GM19324 (cell line): ENCODE data around the gene SNPH.

ENCODE experiments used
- ATAC-seq: cut with Tn5 transposase; IDR thresholded peaks from one replicate; pipeline ENCODE4 v1.9.1; 2021; ENCODE audit warnings: mild to moderate bottlenecking, moderate library complexity; ENCODE audit not compliant: unreplicated experiment, low FRiP score

Gene SNPH

DNA sequence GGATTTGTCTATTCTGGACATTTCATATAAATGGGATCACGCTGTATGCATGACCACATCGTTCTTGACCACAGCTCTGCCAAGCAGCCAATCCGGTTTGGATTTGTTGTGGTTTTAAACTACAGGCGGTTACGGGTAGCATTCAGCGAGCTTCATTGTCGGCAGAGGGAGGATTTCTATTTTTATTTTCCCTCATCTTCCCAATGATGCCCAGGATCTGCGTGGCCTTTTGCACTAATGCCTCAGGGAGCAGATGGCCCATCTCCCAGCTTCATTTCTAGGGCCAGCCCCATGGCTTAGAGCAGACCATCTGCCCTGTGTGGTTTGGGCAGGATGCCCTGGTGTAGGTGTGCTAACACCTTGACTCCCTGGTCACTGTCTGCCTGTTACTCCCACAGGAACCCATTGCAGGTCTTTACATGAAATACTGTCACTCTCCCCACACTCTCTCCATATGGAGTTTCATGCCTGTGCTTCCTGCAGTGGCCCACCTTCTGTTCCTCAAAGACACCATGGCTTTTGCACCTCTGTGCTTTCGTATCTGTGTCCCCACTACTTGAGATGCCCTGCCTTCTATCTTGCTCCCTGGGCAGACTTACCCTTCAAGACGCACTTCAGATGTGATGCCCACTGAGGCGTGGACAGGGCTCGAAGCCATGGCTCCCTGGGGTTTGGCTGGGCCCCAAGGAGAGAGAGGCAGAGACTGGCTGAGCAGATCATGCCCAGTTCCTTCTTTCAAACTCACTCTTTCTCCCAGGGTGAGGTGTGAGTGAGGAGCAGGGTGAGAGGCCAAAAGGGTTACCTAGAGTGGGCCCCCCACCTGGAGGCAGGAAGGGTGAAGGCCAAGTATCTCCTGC lies 36.8 kb downstream of the SNPH start:
- ATAC-seq: no peak

DNA sequence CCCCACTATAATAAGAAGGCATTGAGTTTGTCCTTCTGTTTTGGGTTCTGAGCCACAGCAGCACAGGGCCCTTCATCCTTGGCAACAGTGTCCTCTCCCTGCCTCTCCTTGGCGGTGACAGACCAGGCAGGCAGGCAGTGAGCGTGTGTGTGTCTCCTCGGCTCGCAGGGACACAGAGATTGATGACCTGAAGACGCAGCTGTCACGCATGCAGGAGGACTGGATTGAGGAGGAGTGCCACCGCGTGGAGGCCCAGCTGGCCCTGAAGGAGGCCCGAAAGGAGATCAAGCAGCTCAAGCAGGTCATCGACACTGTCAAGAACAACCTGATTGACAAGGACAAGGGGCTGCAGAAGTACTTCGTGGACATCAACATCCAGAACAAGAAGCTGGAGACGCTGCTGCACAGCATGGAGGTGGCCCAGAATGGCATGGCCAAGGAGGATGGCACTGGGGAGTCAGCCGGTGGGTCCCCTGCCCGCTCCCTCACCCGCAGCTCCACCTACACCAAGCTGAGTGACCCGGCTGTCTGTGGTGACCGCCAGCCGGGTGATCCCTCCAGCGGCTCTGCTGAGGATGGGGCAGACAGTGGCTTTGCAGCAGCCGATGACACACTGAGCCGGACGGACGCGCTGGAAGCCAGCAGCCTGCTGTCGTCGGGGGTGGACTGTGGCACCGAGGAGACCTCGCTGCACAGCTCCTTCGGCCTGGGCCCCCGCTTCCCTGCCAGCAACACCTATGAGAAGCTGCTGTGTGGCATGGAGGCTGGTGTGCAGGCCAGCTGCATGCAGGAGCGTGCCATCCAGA lies 38.8 kb downstream of the SNPH start:
- no peak for ATAC-seq

DNA sequence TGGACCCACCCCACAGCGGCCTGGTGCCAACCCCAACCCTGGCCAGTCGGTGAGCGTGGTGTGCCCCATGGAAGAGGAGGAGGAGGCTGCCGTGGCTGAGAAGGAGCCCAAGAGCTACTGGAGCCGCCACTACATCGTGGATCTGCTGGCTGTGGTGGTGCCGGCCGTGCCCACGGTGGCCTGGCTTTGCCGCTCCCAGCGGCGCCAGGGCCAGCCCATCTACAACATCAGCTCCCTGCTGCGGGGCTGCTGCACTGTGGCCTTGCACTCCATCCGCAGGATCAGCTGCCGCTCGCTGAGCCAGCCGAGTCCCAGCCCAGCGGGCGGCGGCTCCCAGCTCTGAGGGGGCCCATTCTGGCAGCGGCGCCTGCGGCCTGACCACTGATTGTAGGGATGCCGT lies 39.6 kb downstream of the SNPH start:
- ATAC-seq: no peak

DNA sequence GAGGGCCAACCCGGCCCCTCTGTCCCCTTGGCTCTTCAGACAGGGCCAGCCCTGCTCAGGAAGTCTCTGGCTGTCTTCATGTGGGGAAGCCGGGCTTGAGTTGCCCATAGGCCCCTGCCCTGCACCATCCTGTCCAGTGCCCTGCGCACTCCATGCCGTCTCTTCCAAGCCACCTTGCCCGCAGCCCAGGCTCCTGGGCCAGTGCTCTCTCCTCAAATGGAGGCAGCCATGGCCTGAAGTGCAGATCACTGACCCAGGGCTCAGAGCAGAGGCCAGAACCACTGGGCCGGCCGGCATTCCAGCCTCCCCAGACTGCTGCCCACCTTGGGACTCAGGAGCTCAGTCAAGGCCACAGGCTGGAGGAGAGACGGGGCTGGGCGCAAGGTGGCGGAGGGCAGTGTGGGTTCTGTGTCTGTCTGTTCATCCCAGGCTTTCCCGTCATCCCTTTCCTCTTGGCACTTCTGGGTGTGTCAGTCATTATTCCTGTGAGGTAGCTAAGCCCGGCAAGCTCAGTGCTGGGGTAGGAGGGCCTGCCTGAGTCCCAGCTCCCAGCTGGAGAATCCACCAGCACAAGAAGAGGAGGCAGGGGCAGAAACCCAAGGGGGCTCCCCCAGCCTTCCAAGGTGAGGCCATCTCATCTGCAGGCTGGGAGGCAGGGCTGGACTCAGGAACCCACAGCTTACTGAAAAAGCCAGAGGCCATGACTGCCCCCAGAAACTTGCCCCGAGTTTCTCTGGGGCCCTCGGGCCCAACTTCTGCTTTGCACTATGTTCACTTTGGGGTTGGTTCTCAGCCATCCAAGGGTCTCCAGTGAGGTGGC lies 40.4 kb downstream of the SNPH start:
- ATAC-seq: no peak

DNA sequence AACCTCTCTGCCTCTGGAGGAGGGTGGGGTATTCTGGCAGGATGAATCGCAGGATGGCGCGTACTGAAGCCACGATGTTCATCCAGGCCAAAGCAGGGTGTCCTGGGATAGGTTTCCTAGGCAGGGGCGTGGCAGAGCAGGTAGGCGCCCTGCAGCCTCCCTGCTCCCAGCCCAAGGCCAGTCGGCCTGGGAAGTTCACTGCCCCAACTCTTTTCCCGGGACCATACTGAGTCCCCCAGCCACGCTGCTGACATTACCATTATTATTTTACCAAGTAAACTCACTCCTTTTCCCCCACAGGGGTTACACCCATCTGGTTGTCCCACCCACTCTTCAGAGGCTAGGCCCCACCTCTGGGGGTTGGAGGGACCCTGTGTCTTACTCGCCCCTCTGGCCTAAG lies 41.1 kb downstream of the SNPH start:
- no peak for ATAC-seq

DNA sequence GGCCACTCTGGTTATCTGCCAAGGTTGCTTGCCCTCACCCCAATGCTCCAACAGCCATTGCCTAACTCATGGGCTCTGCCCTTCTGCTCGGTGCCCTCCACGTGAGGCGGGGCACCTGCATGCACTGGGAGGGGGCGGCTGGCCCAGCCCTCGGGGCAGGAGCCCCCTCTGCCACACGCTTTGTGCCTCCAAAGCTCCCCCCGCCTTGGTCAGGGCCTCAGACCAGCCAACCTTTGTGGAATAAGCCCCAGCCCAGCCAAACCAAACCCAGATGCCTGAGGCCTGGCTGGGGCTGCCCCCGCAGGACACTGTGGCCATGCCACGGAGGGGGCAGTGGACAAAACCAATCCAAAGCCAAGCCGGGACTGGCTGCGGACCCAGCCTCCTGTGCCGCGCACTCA lies 41.5 kb downstream of the SNPH start:
- ATAC-seq: no peak

DNA sequence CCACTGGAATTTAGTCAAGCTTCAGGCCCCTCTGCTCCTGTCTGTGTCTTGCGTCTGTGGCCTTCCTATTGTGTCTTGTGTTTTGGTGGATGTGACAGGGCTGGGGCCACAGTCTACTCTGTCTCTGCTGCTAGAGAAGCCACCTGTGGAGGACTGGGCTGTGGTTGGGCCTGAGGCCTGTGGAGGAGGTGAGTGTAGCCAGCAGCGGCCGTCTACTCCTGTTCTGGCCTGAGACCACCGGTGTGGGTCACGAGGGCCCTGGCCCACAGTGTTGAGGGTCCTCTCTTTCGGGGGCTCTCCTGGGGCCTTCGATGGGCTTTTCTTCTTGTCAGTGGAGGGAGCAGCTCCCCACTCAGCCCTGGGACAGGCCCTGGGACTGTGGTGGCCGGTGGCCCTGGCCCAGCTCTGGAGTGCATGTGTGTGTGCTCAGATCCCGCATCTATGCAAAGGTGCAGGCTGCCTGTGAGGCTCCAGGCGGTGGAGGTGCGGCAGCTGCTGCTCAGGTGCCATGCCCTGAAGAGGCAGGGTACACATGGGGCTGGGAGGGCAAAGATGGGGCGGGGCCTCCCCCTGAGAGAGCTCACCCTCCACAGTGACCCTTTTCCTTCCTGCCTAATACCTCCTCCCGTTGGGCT lies 42.1 kb downstream of the SNPH start:
- ATAC-seq: no peak

DNA sequence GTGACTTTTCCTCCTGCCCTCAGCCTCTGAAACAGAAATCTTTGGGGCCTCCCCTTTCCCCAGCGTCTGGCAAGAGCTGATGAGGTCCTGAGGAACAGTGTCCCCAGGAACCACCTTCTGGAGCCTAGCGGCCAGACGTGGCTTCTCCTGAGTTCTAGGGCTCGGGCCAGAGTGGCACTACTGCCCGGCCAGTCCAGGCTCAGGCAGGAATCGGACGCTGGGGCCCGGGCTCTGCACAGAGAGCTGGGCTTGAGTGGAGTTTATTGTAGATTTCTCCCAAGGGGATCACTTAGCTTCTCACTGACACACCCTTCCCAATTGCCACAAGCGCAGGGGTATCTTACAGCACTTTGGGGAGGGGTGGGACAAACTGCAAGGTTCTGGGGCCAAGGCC lies 42.6 kb downstream of the SNPH start:
- ATAC-seq: no peak

DNA sequence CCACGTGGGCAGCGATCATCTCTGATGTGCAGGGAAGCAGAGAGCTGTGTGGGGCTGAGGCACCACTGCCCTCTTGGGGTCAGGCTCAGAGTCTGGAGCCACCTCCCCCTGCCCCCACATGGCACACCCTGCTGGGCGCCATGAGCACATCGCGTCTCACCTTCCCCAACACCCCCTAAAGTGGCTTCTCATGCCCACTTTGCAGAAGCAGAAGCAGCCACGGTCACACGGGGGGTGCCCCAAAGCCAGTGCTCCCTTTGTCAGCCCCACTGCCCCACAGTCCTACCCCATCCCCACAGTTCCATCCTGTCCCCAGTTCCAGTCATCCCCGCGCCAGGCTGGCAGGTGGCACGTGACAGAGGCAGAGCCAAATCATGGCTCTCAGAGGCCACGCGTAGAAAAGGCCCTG lies 43.3 kb downstream of the SNPH start:
- no peak for ATAC-seq

DNA sequence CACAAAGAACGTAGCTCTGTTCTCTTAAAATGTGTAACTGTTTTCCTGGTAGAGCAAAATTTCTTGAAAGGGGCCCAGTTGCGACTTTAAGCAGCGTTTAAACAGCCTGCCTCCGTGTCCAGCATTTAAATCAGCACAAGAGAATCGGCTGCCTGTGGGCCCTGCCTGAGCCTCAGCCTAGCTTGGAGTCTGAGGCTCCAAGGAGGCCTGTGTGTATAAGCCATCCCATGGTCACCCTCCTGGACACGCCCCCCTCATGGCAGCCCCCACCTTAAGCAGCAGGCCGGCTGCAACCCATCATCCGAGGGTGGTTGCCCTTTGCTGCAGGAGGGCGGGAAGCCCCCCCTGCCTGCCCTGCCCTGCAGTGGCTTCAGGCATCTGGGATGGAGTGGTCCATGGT lies 44.0 kb downstream of the SNPH start:
- ATAC-seq: no peak

DNA sequence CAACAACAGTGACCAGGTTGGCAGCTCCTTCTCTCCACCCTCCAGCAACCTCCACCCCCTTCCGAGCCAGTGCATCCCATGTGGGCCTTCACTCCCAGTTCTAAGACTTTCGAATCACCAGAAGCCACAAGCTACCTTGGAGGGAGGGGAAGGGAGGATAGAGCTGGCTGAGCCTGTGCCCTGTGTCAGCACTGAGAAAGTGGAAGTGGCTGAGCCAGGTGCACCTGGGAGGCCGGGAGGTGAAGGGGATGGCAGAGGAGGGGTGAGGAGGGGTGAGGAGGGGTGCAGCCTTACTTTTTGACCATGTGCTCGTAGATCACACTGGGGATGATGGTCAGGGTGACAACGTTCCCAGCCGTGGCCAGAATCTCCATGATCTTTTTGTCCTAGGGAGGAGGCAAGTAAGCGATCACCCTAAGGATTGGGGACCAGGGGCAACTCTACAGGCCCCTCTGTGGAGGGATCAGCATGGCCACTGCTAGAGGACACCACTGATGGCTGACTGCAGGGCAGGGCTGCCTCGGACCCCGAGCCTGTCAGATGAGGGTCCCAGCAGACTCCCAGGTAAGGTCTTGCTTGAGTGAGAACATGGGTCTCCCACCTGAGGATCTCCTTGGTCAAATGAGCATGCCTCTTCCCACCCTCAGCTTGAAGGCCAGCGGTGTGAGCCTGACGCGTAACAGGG lies 44.6 kb downstream of the SNPH start:
- no peak for ATAC-seq

DNA sequence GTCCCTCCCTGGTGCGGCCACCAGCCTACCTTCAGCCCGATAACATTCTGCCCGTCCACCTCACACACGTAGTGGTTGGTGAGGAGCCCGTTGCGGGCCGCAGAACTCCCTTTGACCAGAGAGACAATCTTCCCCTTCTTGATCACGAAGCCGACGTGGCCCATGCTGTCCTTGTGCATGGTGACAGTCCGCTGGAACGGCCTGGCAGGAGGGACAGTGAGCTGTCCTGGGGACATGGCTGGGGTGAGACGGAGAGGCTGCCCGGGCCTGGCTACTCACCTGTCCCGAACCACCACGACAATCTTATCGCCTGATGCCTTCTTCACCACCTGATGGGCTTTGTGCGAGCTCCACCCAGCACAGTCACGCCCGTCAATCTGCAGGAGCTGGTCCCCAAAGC lies 46.2 kb downstream of the SNPH start:
- no peak for ATAC-seq

DNA sequence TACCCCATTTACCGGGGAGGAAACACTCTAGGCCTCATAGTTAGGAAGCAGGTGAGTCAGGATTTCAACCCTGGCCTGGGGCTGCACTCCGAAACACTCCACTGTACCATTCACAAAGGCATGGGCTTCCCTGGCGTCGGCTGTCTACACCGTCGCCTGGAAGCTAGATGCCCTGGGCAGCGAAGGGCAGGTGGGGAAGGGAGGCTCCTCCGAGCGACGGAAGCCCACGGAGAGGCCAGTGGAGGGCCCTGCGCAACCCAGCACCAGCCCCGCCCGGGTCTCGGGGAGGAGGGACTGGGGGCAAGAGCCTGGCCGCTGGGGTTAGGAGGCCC lies 46.8 kb downstream of the SNPH start:
- ATAC-seq: no peak

DNA sequence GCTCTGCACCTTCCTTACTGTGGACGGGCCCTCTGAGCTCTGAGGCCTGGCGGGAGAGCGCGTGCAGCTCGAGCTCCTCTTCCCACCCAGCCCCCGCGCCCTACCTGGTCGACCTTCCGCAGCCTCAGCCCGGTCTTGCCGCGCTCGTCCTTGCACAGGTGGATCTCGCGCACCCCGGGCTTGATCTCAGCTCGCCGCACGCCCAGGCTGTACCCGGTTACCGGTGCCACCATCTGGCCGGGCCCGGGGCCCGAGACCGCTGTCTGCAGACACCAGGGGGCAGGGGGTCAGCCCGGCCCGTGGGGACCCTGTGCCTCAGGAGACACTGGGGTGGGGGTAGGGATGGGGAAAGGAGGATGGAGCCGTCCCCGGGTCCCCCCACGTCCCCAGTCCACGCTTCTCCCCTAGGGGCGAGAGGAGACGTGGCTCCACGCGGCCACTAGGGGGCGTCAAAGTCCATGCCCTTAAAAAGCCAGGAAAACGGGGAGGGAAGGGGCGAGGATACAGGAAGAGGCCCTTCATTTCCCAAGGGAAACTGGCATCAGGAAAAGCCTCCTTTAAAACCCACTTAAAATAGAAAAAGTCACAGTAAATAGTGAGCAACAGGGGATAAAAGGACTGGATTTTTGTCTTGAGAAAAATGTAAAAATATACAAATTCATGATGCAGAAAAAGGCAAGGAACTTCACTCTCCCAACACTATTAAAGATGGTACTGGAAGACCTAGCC lies 47.3 kb downstream of the SNPH start:
- ATAC-seq: no peak

DNA sequence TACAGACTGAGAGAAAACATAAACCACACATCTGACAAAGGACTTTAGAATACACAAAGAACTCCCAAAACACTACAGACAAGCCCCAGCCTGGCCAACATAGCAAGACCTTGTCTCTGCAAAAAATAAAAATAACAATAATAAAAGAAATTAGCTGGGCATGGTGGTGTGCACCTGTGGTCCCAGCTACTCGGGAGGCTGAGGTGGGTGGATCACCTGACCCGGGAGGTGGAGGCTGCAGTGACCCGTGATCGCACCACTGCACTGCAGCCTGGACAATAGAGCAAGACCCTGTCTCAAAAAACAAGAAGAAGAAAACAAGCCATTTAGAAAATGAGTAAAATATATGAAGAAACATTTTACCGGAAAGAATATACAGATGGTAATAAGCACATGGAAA lies 49.7 kb downstream of the SNPH start:
- ATAC-seq: no peak

DNA sequence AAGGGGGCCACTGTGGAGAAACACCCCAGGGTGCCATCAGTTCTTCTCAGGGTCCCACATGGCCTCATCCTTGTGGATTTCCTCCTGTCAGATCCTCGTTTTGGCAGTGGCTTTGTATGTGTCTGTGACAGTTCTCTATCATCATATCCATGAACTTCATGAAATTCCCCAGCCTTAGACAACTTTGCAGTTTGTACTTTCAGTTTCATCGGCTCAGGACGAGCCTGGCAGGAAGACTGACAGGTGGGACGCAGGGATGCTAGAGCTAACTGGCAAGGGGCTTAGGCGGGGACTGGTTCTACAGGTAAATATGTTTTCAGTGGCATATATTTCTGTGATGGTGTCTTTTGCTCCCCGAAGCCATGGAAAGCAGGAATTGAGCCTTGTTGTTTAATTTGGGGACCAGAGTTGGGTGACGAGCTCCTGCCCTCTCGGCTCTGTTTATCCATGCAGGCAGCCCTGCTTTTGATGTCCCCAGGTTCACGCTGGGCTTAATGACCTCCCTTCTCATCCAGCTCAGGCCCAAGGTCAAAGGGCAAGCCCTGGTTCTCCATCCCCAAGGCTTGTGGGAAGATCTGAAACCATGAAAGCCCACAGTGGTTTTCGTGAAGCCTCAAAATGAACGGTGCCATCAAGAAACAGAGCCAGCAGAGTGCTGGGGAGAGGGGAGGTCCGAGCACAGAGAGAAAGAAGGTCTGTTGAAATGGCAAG lies 51.6 kb downstream of the SNPH start:
- no peak for ATAC-seq

DNA sequence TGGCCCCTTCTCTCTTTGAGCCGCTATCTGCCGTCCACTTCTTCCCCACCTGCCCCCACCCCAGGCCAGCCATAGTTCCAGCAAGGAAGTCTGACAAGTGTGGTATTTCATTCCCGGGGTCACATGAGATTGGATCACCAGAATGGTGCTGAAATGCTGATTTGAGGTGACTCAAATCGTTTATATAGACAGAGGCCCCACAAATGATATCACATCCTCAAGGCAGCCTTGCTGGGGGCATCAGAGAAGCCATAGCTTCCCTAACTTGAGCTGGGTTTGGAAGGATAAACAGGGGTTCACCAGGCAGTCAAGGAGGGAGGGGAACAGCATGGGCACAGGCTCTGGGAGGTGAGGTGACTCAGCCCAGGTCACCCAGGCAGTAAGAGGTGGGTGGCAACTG lies 53.0 kb downstream of the SNPH start:
- ATAC-seq: no peak

DNA sequence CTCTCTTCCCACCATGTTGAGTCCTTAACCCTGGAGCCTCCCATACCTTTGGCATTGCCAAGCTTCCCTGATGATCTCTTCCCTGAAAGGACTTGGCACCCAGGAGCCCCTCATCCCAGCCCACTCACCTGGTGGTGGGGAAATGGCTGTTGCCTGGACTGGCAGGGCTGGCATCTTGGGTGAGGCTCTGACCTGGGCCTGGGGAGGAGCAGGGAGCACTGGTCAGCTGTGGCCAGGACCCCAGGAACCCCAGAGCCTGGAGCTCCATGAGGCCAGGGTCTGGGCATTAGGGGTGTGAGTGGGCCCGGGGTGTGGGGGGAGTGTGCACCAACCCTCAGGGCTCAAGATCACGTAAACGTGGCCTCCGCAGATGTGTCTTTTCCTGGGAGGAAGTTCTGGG lies 53.4 kb downstream of the SNPH start:
- ATAC-seq: no peak

DNA sequence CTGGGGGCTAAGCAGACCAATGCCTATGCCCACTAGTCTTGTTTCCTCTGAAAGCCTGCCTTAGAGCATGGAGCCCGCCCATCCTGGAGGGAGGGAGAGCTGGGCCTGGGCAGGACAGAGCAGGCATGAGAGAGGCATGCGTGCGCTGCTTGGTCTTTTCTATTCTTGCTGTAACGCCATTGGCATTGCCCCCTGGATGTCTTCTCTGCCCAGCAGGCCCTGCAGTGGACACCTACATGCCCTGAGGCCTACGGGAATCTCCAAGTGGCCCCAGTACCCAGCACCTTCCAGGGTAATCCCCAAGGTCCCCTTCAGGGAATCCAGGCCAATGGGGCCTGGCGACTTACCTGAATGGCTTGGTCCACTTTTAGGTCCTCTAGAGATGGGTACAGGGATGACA lies 53.9 kb downstream of the SNPH start:
- ATAC-seq: no peak
